Measurements from ENCODE around the gene B4GALNT3.

The B4GALNT3 gene

GRCh38 chr12:581746-582145, 122.0 kb downstream of the B4GALNT3 start:
- Histone ChIP-seq H3K79me2 (ENCODE audit: insufficient read depth, low read length) (no peaks in the 10 kb centered on the region), H3K9me2 (ENCODE audit: low read depth, low read length) (no peaks in the 10 kb centered on the region), H3K27ac (ENCODE audit: low read depth, low read length, poor library complexity, severe bottlenecking) (no peak overlapping the region), H4K20me1 (ENCODE audit: insufficient read depth, low read length) (no peaks in the 10 kb centered on the region), H3K4me3 (ENCODE audit: low read depth, low read length, poor library complexity, severe bottlenecking) (no peak overlapping the region), H3K4me1 (ENCODE audit: insufficient read depth, low read length, severe bottlenecking) (peaks cover 18% of the 10 kb centered on the region), H3K9ac (ENCODE audit: low read length) (no peak overlapping the region), H3F3A (ENCODE audit: insufficient read depth, low read length) (0 out of 2 replicates have a peak, but pooled peaks cover 3% of the 10 kb centered on the region), H3K4me2 (ENCODE audit: low read length) (no peak overlapping the region), H3K36me3 (ENCODE audit: insufficient read depth, low read length) (no peaks in the 10 kb centered on the region), H2AFZ (ENCODE audit: low read length) (no peak overlapping the region), H3K9me3 (ENCODE audit: low read length) (no peaks in the 10 kb centered on the region), H3K27me3 (ENCODE audit: insufficient read depth, low read length) (no peaks in the 10 kb centered on the region)
- no peak for TF ChIP-seq EZH2 (IDR thresholded peaks at IDR 0.05; ENCODE audit: borderline replicate concordance, low read length)
- no peak for TF ChIP-seq CTCF (IDR thresholded peaks at IDR 0.05; ENCODE audit: low read length)

GRCh38 chr12:583251-583869, 123.6 kb downstream of the B4GALNT3 start:
- Histone ChIP-seq H4K20me1 (ENCODE audit: insufficient read depth, low read length) (no peaks in the 10 kb centered on the region), H2AFZ (ENCODE audit: low read length) (no peak overlapping the region), H3K4me1 (ENCODE audit: insufficient read depth, low read length, severe bottlenecking) (peaks cover 17% of the 10 kb centered on the region), H3K9ac (ENCODE audit: low read length) (no peak overlapping the region), H3K27me3 (ENCODE audit: insufficient read depth, low read length) (no peaks in the 10 kb centered on the region), H3F3A (ENCODE audit: insufficient read depth, low read length) (0 out of 2 replicates have a peak, but pooled peaks cover 3% of the 10 kb centered on the region), H3K9me3 (ENCODE audit: low read length) (no peaks in the 10 kb centered on the region), H3K4me2 (ENCODE audit: low read length) (no peak overlapping the region), H3K27ac (ENCODE audit: low read depth, low read length, poor library complexity, severe bottlenecking) (no peak overlapping the region), H3K36me3 (ENCODE audit: insufficient read depth, low read length) (0 out of 2 replicates have a peak, but pooled peaks cover 5% of the 10 kb centered on the region), H3K79me2 (ENCODE audit: insufficient read depth, low read length) (no peaks in the 10 kb centered on the region), H3K4me3 (ENCODE audit: low read depth, low read length, poor library complexity, severe bottlenecking) (no peak overlapping the region), H3K9me2 (ENCODE audit: low read depth, low read length) (no peaks in the 10 kb centered on the region)
- TF ChIP-seq EZH2 (IDR thresholded peaks at IDR 0.05; ENCODE audit: borderline replicate concordance, low read length) (no peak), CTCF (IDR thresholded peaks at IDR 0.05; ENCODE audit: low read length) (no peak)

- Histone ChIP-seq H3K4me2 (ENCODE audit: low read length) (no peak overlapping the region), H3K27ac (ENCODE audit: low read depth, low read length, poor library complexity, severe bottlenecking) (no peak overlapping the region), H3K4me1 (ENCODE audit: insufficient read depth, low read length, severe bottlenecking) (peaks cover 17% of the 10 kb centered on the region), H4K20me1 (ENCODE audit: insufficient read depth, low read length) (no peaks in the 10 kb centered on the region), H3K36me3 (ENCODE audit: insufficient read depth, low read length) (peaks cover 20% of the 10 kb centered on the region; the same call in 1 of the 2 replicates), H3K9me2 (ENCODE audit: low read depth, low read length) (no peaks in the 10 kb centered on the region), H3K4me3 (ENCODE audit: low read depth, low read length, poor library complexity, severe bottlenecking) (no peak overlapping the region), H3K9ac (ENCODE audit: low read length) (no peak overlapping the region), H3K9me3 (ENCODE audit: low read length) (peaks cover 10% of the 10 kb centered on the region; the same call in 1 of the 2 replicates), H3F3A (ENCODE audit: insufficient read depth, low read length) (0 out of 2 replicates have a peak, but pooled peaks cover 3% of the 10 kb centered on the region), H3K79me2 (ENCODE audit: insufficient read depth, low read length) (no peaks in the 10 kb centered on the region), H2AFZ (ENCODE audit: low read length) (no peak overlapping the region), H3K27me3 (ENCODE audit: insufficient read depth, low read length) (no peaks in the 10 kb centered on the region)
- TF ChIP-seq EZH2 (IDR thresholded peaks at IDR 0.05; ENCODE audit: borderline replicate concordance, low read length) (no peak), CTCF (IDR thresholded peaks at IDR 0.05; ENCODE audit: low read length) (no peak)
Observed at GRCh38 chr12:585062-586061, 125.6 kb downstream of the B4GALNT3 start.

Measured in OCI-LY1 (cell line).